IMR-90 (cell line): Measurements from ENCODE around the gene LINC01488. TPM values are rescaled to one million over a fixed set of nuclear protein-coding genes. Genes with fewer than 3 reads are reported as not detected.

Experiments
- ATAC-seq: fragments of 200-7000 bp; cut with Tn5 transposase; 2 replicates; pipeline ENCODE4 v1.9.1; 2020; ENCODE audit warnings: low read depth, mild to moderate bottlenecking, moderate library complexity
- BruUV-seq: library from RNA; stranded (reverse); fragments of 400-500 nt; replicated peaks from 2 replicates; lab custom pipeline; 2021; lab: Mats Ljungman, UMichigan
- CTCF ChIA-PET: fragments of 300-600 bp; formaldehyde crosslinking; extraction: SDS; loops from one replicate; lab custom pipeline; 2021; ENCODE audit warnings: antibody characterized with exemption; lab: Yijun Ruan, JAX
- POLR2A ChIA-PET: fragments of 300-600 bp; sonication (Branson Sonifier 250); formaldehyde crosslinking; loops from one replicate; lab custom pipeline; 2022; ENCODE audit warnings: antibody characterized with exemption; ENCODE audit not compliant: unreplicated experiment; lab: Charles Lee
- DNase-seq: peaks from one replicate; pipeline ENCODE4 v3.0.0; 2013
- H2AFZ ChIP-seq: replicated peaks from 2 replicates; pipeline ENCODE3; 2013; ENCODE audit warnings: low read length, mild to moderate bottlenecking; ENCODE audit not compliant: poor library complexity
- H2AK5ac ChIP-seq: 2 replicates; pipeline ENCODE4 v1.6.1; 2013; ENCODE audit warnings: low read depth, low read length, inconsistent platforms
- H2AK9ac ChIP-seq: replicated peaks from 2 replicates; pipeline ENCODE3; 2013; ENCODE audit warnings: mild to moderate bottlenecking, low read depth, low read length, moderate library complexity; ENCODE audit not compliant: poor library complexity
- H2BK120ac ChIP-seq: 2 replicates; pipeline ENCODE4 v1.6.1; 2013; ENCODE audit warnings: low read depth, low read length, inconsistent platforms
- H2BK15ac ChIP-seq: 3 replicates; pipeline ENCODE4 v1.6.1; 2013; ENCODE audit warnings: low read depth, low read length, inconsistent platforms
- H2BK20ac ChIP-seq: 2 replicates; pipeline ENCODE4 v1.6.1; 2013; ENCODE audit warnings: low read depth, mild to moderate bottlenecking, inconsistent platforms, low read length, moderate library complexity
- H2BK5ac ChIP-seq: 2 replicates; pipeline ENCODE4 v1.6.1; 2013; ENCODE audit warnings: mild to moderate bottlenecking, low read depth, low read length, inconsistent platforms; ENCODE audit not compliant: poor library complexity, severe bottlenecking
- H3K14ac ChIP-seq: replicated peaks from 2 replicates; pipeline ENCODE4 v1.6.1; 2013; ENCODE audit warnings: low read depth, low read length, inconsistent platforms
- H3K18ac ChIP-seq: 2 replicates; pipeline ENCODE4 v1.6.1; 2013; ENCODE audit warnings: low read depth, low read length, control low read depth
- H3K23ac ChIP-seq: 2 replicates; pipeline ENCODE4 v1.6.1; 2013; ENCODE audit warnings: low read depth, low read length, inconsistent platforms
- H3K27ac ChIP-seq: 2 replicates; pipeline ENCODE4 v1.5.1; 2013; ENCODE audit warnings: mild to moderate bottlenecking, control low read depth, low read length; ENCODE audit not compliant: insufficient read depth
- H3K27me3 ChIP-seq: 2 replicates; pipeline ENCODE4 v1.6.1; 2013; ENCODE audit warnings: low read length; ENCODE audit not compliant: control insufficient read depth, insufficient read depth
- H3K36me3 ChIP-seq: 2 replicates; pipeline ENCODE4 v1.6.1; 2013; ENCODE audit warnings: low read length, mixed read lengths; ENCODE audit not compliant: control insufficient read depth, insufficient read depth
- H3K4ac ChIP-seq: 2 replicates; pipeline ENCODE4 v1.6.1; 2013; ENCODE audit warnings: low read depth, low read length, inconsistent platforms
- H3K4me1 ChIP-seq: 2 replicates; pipeline ENCODE4 v1.6.1; 2013; ENCODE audit warnings: low read length, mixed read lengths; ENCODE audit not compliant: control insufficient read depth, insufficient read depth
- H3K4me2 ChIP-seq: 2 replicates; pipeline ENCODE4 v1.6.1; 2013; ENCODE audit warnings: low read depth, mild to moderate bottlenecking, control low read depth, low read length, moderate library complexity
- H3K4me3 ChIP-seq: 2 replicates; pipeline ENCODE4 v1.5.1; 2013; ENCODE audit warnings: low read depth, mild to moderate bottlenecking, control low read depth, low read length, moderate library complexity; ENCODE audit not compliant: insufficient read depth
- H3K56ac ChIP-seq: 2 replicates; pipeline ENCODE4 v1.6.1; 2013; ENCODE audit warnings: low read length, inconsistent platforms; ENCODE audit not compliant: insufficient read depth; ENCODE audit errors: extremely low read depth
- H3K79me1 ChIP-seq, 2 experiments: 2 replicates each; pipeline ENCODE4 v1.6.1; 2013; ENCODE audit warnings: low read length in 2 of 2, inconsistent platforms in 1 of 2, low read depth in 1 of 2
- H3K9ac ChIP-seq: 2 replicates; pipeline ENCODE4 v1.6.1; 2013; ENCODE audit warnings: low read depth, low read length, control low read depth
- H3K9me1 ChIP-seq: 2 replicates; pipeline ENCODE4 v1.6.1; 2013; ENCODE audit warnings: low read length, inconsistent platforms; ENCODE audit not compliant: insufficient read depth
- H3K9me3 ChIP-seq: 2 replicates; pipeline ENCODE4 v1.6.1; 2013; ENCODE audit warnings: low read length; ENCODE audit not compliant: control insufficient read depth, insufficient read depth
- H4K20me1 ChIP-seq: 2 replicates; pipeline ENCODE4 v1.6.1; 2013; ENCODE audit warnings: low read length, inconsistent platforms; ENCODE audit not compliant: insufficient read depth
- H4K5ac ChIP-seq: 2 replicates; pipeline ENCODE4 v1.6.1; 2013; ENCODE audit warnings: mild to moderate bottlenecking, low read depth, low read length, control low read depth
- H4K8ac ChIP-seq, 2 experiments: 2 replicates each; pipeline ENCODE4 v1.6.1; 2013; ENCODE audit warnings: low read depth in 2 of 2, low read length in 2 of 2, control low read depth in 1 of 2, inconsistent platforms in 1 of 2
- H4K91ac ChIP-seq: 2 replicates; pipeline ENCODE4 v1.6.1; 2013; ENCODE audit warnings: low read depth, low read length, inconsistent platforms; ENCODE audit not compliant: insufficient read depth
- CEBPB ChIP-seq: IDR thresholded peaks from 2 replicates; pipeline ENCODE4 v1.6.1; 2012; ENCODE audit warnings: low read depth, low read length, improper control_type of control experiment
- WGBS, 2 experiments: methylation state at CpG; one replicate each; pipeline versions ENCODE4 v1.1.5 to v1.1.7; 2013; ENCODE audit warnings: missing lambda C conversion rate in 2 of 2; ENCODE audit not compliant: insufficient read length in 1 of 2; ENCODE audit errors: extremely low coverage in 2 of 2; 5-methylcytosine and 5-hydroxymethylcytosine counted together
- dilution Hi-C: fragments of 300-500 bp; cut with HindIII; formaldehyde crosslinking; loops from one replicate; pipeline ENCODE4 v1.14.3; 2018; ENCODE audit warnings: low sequenced_read_pairs; ENCODE audit not compliant: unreplicated experiment
- in situ Hi-C: fragments of 300-500 bp; cut with MboI; formaldehyde crosslinking; loops from 3 replicates; pipeline ENCODE4 v1.14.3; 2019; ENCODE audit warnings: low sequenced_read_pairs, inconsistent platforms, mixed read lengths
- intact Hi-C: fragments of 100-400 bp; cut with micrococcal nuclease; formaldehyde crosslinking; loops from 2 replicates; pipeline ENCODE4 v1.10.0; 2022
- polyA plus RNA-seq, 3 experiments: library from polyadenylated mRNA; depleted of rRNA; stranded (reverse); fragments of >200 nt; gene quantifications; 2 replicates each; pipeline ENCODE4 v1.2.3, GENCODE V29; 2012; ENCODE audit warnings: low replicate concordance in 1 of 3
- total RNA-seq: library from RNA; depleted of rRNA; stranded (reverse); fragments of >200 nt; gene quantifications from 2 replicates; pipeline ENCODE4 v1.2.3, GENCODE V29; 2012
- TF ChIP-seq, protein P1 (sequence below): fragments of 150-350 bp; IDR thresholded peaks from 2 replicates; pipeline ENCODE4 v1.6.1; 2016; ENCODE audit warnings: low read depth, mild to moderate bottlenecking, low read length, moderate library complexity, borderline replicate concordance

Gene LINC01488
- total and polyA plus RNA-seq, 2 of the 4 experiments (the other 2 are of a cell fraction): not detected

DNA sequence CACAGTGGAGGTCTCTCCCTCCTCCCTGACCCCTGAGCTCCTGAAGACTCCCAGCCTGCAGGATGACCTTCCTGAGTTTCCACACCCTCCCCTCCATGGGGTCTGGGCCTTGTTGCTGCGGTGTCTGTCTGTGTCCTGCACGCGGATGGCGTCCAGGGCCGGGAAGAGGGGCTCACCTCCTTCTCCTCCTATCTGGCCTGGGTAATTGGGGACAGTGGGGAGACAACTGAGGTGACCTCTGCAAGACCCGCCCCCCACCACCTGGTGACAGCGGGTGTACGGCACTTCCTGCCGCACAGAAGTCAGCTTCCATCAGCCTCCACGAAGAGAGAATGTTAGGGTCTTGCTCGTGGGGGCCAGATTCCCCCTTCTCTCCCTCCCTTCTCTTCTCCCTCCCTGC lies 31.7 kb downstream of the LINC01488 start:
- Histone ChIP-seq H3K4me3 (no peak overlapping the region), H3K14ac (no peak overlapping the region), H2BK120ac (peak overlapping the region; percentile 13; the same call in 1 of the 2 replicates), H3K18ac (no peak overlapping the region), H4K5ac (no peak overlapping the region), H3K27me3 (no peaks in the 10 kb centered on the region), H4K20me1 (no peaks in the 10 kb centered on the region), H4K91ac (no peak overlapping the region), H2BK15ac (no peak overlapping the region), H3K4me2 (no peak overlapping the region), H3K9ac (no peak overlapping the region), H2AFZ (no peak overlapping the region), H3K56ac (no peak overlapping the region), H3K23ac (no peak overlapping the region), H4K8ac (no peak overlapping the region), H2BK20ac (no peak overlapping the region), H3K36me3 (no peaks in the 10 kb centered on the region), H3K4me1 (peaks cover 10% of the 10 kb centered on the region), H3K9me3 (0 out of 2 replicates have a peak, but pooled peaks cover 3% of the 10 kb centered on the region), H2BK5ac (no peak overlapping the region), H3K9me1 (peaks cover 15% of the 10 kb centered on the region; the same call in 1 of the 2 replicates), H2AK5ac (peak overlapping the region; percentile 75; the same call in 1 of the 2 replicates), H3K79me1 (peaks cover 0 to 5% of the 10 kb centered on the region in 2 experiments; a peak in 1 of 4 replicates), H3K27ac (no peak overlapping the region), H2AK9ac (peak overlapping the region; percentile 8), H3K4ac (no peak overlapping the region)
- ATAC-seq (no peak), DNase-seq (no peak)
- intact Hi-C loops (no loop called here), dilution Hi-C loops (no loop called here), in situ Hi-C loops (no loop called here)
- BruUV-seq: no TSS peak
- POLR2A ChIA-PET: no interaction called here
- 83% methylated on average over 3 of the region's 11 CpGs; no CpG with 5 or more reads in 1 of the 2 experiments for WGBS, 2 experiments
- CTCF ChIA-PET: no interaction called here
- TF ChIP-seq, protein P1, sequence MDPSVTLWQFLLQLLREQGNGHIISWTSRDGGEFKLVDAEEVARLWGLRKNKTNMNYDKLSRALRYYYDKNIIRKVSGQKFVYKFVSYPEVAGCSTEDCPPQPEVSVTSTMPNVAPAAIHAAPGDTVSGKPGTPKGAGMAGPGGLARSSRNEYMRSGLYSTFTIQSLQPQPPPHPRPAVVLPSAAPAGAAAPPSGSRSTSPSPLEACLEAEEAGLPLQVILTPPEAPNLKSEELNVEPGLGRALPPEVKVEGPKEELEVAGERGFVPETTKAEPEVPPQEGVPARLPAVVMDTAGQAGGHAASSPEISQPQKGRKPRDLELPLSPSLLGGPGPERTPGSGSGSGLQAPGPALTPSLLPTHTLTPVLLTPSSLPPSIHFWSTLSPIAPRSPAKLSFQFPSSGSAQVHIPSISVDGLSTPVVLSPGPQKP: no peak
- TF ChIP-seq CEBPB: no peak
